Neural cell (in vitro differentiated cells): ENCODE measurements around the gene PALMD. TPM values are rescaled to one million over a fixed set of nuclear protein-coding genes. Genes with fewer than 3 reads are reported as not detected.

ENCODE experiments used
- H2AFZ ChIP-seq: fragments of 200-600, 300-800 bp; sonication (generic), shearing (Covaris generic); 2 replicates; pipeline ENCODE4 v1.6.0; 2014; ENCODE audit warnings: low read depth, mild to moderate bottlenecking, antibody characterized with exemption, low read length, moderate library complexity
- H3F3A ChIP-seq: fragments of 200-600 bp; shearing (Covaris generic); 2 replicates; pipeline ENCODE4 v1.6.1; 2016; ENCODE audit warnings: mild to moderate bottlenecking, moderate library complexity, mixed read lengths, antibody characterized with exemption, low read length; ENCODE audit not compliant: insufficient read depth, poor library complexity, severe bottlenecking
- H3K27ac ChIP-seq: fragments of 200-600, 300-800 bp; sonication (generic), shearing (Covaris generic); 2 replicates; pipeline ENCODE4 v1.5.1; 2014; ENCODE audit warnings: mild to moderate bottlenecking, low read length, moderate library complexity
- H3K27me3 ChIP-seq: fragments of 300-800, 200-600 bp; sonication (generic), shearing (Covaris generic); 2 replicates; pipeline ENCODE4 v1.6.0; 2014; ENCODE audit warnings: mild to moderate bottlenecking, low read depth, low read length, moderate library complexity; ENCODE audit not compliant: insufficient read depth
- H3K36me3 ChIP-seq: fragments of 300-800, 200-600 bp; sonication (generic), shearing (Covaris generic); 2 replicates; pipeline ENCODE4 v1.5.1; 2014; ENCODE audit warnings: mild to moderate bottlenecking, antibody characterized with exemption, low read length, moderate library complexity; ENCODE audit not compliant: insufficient read depth
- H3K4me2 ChIP-seq: fragments of 300-800, 200-600 bp; sonication (generic), shearing (Covaris generic); 2 replicates; pipeline ENCODE4 v1.6.0; 2014; ENCODE audit warnings: mild to moderate bottlenecking, low read length
- H3K4me3 ChIP-seq: fragments of 300-800, 200-600 bp; sonication (generic), shearing (Covaris generic); 2 replicates; pipeline ENCODE4 v1.5.1; 2014; ENCODE audit warnings: mild to moderate bottlenecking, low read length, moderate library complexity
- H3K79me2 ChIP-seq: fragments of 200-600 bp; shearing (Covaris generic); replicated peaks from 2 replicates; pipeline ENCODE4 v1.6.0; 2014; ENCODE audit warnings: mild to moderate bottlenecking, low read length, moderate library complexity; ENCODE audit not compliant: insufficient read depth
- H3K9ac ChIP-seq: fragments of 300-800, 200-600 bp; sonication (generic), shearing (Covaris generic); 2 replicates; pipeline ENCODE4 v1.6.1; 2016; ENCODE audit warnings: mild to moderate bottlenecking, low read length, mixed read lengths
- H3K9me2 ChIP-seq: fragments of 200-600 bp; shearing (Covaris generic); 2 replicates; pipeline ENCODE4 v1.6.1; 2016; ENCODE audit warnings: mild to moderate bottlenecking, low read length, mixed read lengths; ENCODE audit not compliant: insufficient read depth
- H3K9me3 ChIP-seq: fragments of 200-600, 300-800 bp; sonication (generic), shearing (Covaris generic); 2 replicates; pipeline ENCODE4 v1.6.1; 2016; ENCODE audit warnings: mild to moderate bottlenecking, mixed run types, low read length, moderate library complexity, mixed read lengths
- H4K20me1 ChIP-seq: fragments of 200-600 bp; shearing (Covaris generic); 2 replicates; pipeline ENCODE4 v1.6.1; 2016; ENCODE audit warnings: mild to moderate bottlenecking, mixed run types; ENCODE audit not compliant: insufficient read depth
- EP300 ChIP-seq: fragments of 450-650 bp; conservative IDR thresholded peaks from 2 replicates; pipeline ENCODE4 v1.6.1; 2014; ENCODE audit warnings: antibody characterized with exemption, mild to moderate bottlenecking, moderate library complexity; ENCODE audit not compliant: poor library complexity, severe bottlenecking
- EZH2 ChIP-seq: fragments of 200-600, 300-800 bp; shearing (Covaris generic), sonication (generic); IDR thresholded peaks from 2 replicates; pipeline ENCODE4 v1.6.1; 2014; ENCODE audit warnings: antibody characterized with exemption, low read length, borderline replicate concordance, mild to moderate bottlenecking; ENCODE audit not compliant: insufficient read depth, poor library complexity, severe bottlenecking
- MXI1 ChIP-seq: fragments of 450-650 bp; conservative IDR thresholded peaks from 2 replicates; pipeline ENCODE4 v1.6.1; 2014; ENCODE audit warnings: antibody characterized with exemption, mild to moderate bottlenecking; ENCODE audit not compliant: poor library complexity, severe bottlenecking
- POLR2AphosphoS5 ChIP-seq: IDR thresholded peaks from 2 replicates; pipeline ENCODE4 v1.6.1; 2012
- RAD21 ChIP-seq: fragments of 450-650 bp; conservative IDR thresholded peaks from 2 replicates; pipeline ENCODE4 v1.6.1; 2014; ENCODE audit warnings: antibody characterized with exemption, mild to moderate bottlenecking, moderate library complexity
- SMC3 ChIP-seq: fragments of 450-650 bp; conservative IDR thresholded peaks from 2 replicates; pipeline ENCODE4 v1.6.1; 2014; ENCODE audit warnings: antibody characterized with exemption, mild to moderate bottlenecking, moderate library complexity; ENCODE audit not compliant: poor library complexity
- TAF1 ChIP-seq: IDR thresholded peaks from 2 replicates; pipeline ENCODE4 v1.6.1; 2012; ENCODE audit warnings: low read depth
- polyA plus RNA-seq: library from polyadenylated mRNA; depleted of rRNA; stranded (reverse); fragments of >200 nt; gene quantifications from 2 replicates; pipeline ENCODE4 v1.2.3, GENCODE V29; 2014
- TF ChIP-seq, protein P1 (sequence below): IDR thresholded peaks from 2 replicates; pipeline ENCODE4 v1.6.1; 2012; ENCODE audit warnings: borderline replicate concordance
- TF ChIP-seq, protein P2 (sequence below): fragments of 450-650 bp; IDR thresholded peaks from 2 replicates; pipeline ENCODE4 v1.5.1; 2014; ENCODE audit warnings: antibody characterized with exemption, mild to moderate bottlenecking, moderate library complexity; ENCODE audit not compliant: poor library complexity, severe bottlenecking

PALMD gene
- polyA plus RNA-seq, 1 donor from 2014 or later = 19.4 TPM

DNA sequence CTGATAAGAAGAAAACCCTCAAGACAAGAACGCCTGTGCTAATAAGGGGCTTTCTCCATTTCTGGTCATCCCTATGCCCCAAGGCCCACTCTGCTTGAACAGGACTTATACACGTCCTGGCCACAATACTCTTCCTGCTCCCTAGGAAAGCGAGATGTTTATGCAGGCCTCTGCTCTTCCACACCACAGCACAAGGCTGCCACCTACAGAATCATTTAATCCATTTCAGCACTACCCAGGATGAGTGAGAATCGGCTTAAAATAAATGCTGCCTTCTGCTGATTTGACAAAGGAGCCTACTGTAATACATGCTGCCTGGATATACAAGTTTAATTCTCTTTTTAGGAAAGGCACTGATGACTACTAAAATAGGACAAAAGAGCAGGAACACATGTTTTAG is 91.1 kb downstream of the PALMD start:
- no peaks in the 10 kb centered on the region for H3K79me2 ChIP-seq
- TF ChIP-seq, protein P1, sequence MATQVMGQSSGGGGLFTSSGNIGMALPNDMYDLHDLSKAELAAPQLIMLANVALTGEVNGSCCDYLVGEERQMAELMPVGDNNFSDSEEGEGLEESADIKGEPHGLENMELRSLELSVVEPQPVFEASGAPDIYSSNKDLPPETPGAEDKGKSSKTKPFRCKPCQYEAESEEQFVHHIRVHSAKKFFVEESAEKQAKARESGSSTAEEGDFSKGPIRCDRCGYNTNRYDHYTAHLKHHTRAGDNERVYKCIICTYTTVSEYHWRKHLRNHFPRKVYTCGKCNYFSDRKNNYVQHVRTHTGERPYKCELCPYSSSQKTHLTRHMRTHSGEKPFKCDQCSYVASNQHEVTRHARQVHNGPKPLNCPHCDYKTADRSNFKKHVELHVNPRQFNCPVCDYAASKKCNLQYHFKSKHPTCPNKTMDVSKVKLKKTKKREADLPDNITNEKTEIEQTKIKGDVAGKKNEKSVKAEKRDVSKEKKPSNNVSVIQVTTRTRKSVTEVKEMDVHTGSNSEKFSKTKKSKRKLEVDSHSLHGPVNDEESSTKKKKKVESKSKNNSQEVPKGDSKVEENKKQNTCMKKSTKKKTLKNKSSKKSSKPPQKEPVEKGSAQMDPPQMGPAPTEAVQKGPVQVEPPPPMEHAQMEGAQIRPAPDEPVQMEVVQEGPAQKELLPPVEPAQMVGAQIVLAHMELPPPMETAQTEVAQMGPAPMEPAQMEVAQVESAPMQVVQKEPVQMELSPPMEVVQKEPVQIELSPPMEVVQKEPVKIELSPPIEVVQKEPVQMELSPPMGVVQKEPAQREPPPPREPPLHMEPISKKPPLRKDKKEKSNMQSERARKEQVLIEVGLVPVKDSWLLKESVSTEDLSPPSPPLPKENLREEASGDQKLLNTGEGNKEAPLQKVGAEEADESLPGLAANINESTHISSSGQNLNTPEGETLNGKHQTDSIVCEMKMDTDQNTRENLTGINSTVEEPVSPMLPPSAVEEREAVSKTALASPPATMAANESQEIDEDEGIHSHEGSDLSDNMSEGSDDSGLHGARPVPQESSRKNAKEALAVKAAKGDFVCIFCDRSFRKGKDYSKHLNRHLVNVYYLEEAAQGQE = no peak
- TF ChIP-seq POLR2AphosphoS5 (no peak), EP300 (no peak), EZH2 (no peak), TAF1 (no peak), RAD21 (peak; percentile 70), MXI1 (no peak), SMC3 (peak; percentile 50)
- TF ChIP-seq, protein P2, sequence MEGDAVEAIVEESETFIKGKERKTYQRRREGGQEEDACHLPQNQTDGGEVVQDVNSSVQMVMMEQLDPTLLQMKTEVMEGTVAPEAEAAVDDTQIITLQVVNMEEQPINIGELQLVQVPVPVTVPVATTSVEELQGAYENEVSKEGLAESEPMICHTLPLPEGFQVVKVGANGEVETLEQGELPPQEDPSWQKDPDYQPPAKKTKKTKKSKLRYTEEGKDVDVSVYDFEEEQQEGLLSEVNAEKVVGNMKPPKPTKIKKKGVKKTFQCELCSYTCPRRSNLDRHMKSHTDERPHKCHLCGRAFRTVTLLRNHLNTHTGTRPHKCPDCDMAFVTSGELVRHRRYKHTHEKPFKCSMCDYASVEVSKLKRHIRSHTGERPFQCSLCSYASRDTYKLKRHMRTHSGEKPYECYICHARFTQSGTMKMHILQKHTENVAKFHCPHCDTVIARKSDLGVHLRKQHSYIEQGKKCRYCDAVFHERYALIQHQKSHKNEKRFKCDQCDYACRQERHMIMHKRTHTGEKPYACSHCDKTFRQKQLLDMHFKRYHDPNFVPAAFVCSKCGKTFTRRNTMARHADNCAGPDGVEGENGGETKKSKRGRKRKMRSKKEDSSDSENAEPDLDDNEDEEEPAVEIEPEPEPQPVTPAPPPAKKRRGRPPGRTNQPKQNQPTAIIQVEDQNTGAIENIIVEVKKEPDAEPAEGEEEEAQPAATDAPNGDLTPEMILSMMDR = peak; percentile 61
- no peak overlapping the region for H2AFZ ChIP-seq
- H3K4me2 ChIP-seq = no peak overlapping the region
- H3K27ac ChIP-seq = no peak overlapping the region
- H3F3A ChIP-seq = no peaks in the 10 kb centered on the region
- no peaks in the 10 kb centered on the region for H3K27me3 ChIP-seq
- no peaks in the 10 kb centered on the region for H3K9me2 ChIP-seq
- H3K4me3 ChIP-seq = no peak overlapping the region
- H3K36me3 ChIP-seq = no peaks in the 10 kb centered on the region
- H4K20me1 ChIP-seq = no peaks in the 10 kb centered on the region
- H3K9ac ChIP-seq = no peak overlapping the region
- H3K9me3 ChIP-seq = no peaks in the 10 kb centered on the region

DNA sequence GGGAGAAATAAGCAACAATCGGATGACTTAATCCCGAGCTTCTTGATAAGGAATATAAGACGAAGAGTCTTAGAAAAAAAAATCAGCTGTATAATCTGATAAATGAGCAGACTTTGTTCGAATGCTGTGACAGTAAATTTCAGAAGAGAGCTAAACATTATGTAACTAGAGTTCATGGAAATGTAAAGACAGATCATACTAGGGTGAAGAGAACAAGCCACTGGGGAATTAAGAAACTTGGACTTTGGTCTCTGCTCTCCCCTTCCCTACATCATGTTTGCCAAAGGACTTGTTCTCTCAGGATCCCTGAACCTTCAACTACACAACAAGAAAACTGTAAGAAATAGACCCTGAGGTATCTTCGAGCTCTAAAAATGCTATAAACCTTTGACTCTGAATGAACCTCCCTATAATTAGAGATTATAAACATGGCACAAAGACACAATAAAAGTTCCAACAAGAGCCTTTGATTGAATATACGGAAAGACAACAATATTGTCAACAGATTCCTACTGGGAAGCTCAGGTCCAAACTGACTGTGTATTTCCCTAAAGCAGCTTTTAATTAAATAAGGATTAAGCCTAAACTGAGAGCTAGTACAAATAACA is 93.0 kb downstream of the PALMD start:
- no peak overlapping the region for H3K9ac ChIP-seq
- H3K79me2 ChIP-seq = no peaks in the 10 kb centered on the region
- H3F3A ChIP-seq = no peaks in the 10 kb centered on the region
- H3K36me3 ChIP-seq = no peaks in the 10 kb centered on the region
- H3K9me2 ChIP-seq = no peaks in the 10 kb centered on the region
- no peaks in the 10 kb centered on the region for H3K9me3 ChIP-seq
- no peak overlapping the region for H3K27ac ChIP-seq
- no peaks in the 10 kb centered on the region for H4K20me1 ChIP-seq
- H3K4me2 ChIP-seq = no peak overlapping the region
- H3K4me3 ChIP-seq = no peak overlapping the region
- no peak overlapping the region for H2AFZ ChIP-seq
- TF ChIP-seq, protein P2 = no peak
- TF ChIP-seq MXI1 (no peak), RAD21 (no peak), SMC3 (no peak), POLR2AphosphoS5 (no peak), TAF1 (no peak), EP300 (no peak), EZH2 (no peak)
- TF ChIP-seq, protein P1 = no peak
- H3K27me3 ChIP-seq = no peaks in the 10 kb centered on the region
